Measurements from ENCODE around the gene MDH2. TPM values are rescaled to one million over a fixed set of nuclear protein-coding genes. Genes with fewer than 3 reads are reported as not detected.

Gene MDH2
- total RNA-seq: 29.5 and 49.4 TPM in 2 replicates
- polyA plus RNA-seq: 90.7 and 131 TPM in 2 replicates
- 155 and 206 TPM in 2 replicates for polyA plus RNA-seq (2012)
- 313 and 535 TPM in 2 replicates for polyA minus RNA-seq (ENCODE audit: low replicate concordance)

GRCh38 chr7:76047811-76048667 is at the start of gene MDH2, which contains the start of gene STYXL1:
MDH2 (plus strand) TSS chr7:76048106; CDS start chr7:76048161, 55 bp downstream.
STYXL1 (minus strand) TSS chr7:76048000; CDS start chr7:76030523, 17,477 bp downstream.
- peaks cover 5% of the 10 kb centered on the region for H3K4me1 ChIP-seq (ENCODE audit: control insufficient read depth, extremely low read depth, insufficient read depth, low read length)
- peak within 1 kb of the TSS; percentile 94 for H3K27ac ChIP-seq (ENCODE audit: insufficient read depth, low read length)
- peak within 1 kb of the TSS; percentile 84 to 96 (median 94) for H3K4me3 ChIP-seq (replicated peaks in 1 of 4; ENCODE audit: control extremely low read depth in 1 of 4, insufficient read depth in 1 of 4, low read depth in 3 of 4, low read length in 4 of 4)
- H3K9me3 ChIP-seq (ENCODE audit: control insufficient read depth, insufficient read depth, low read depth, low read length): no peaks in the 10 kb centered on the region
- peak within 1 kb of the TSS; percentile 79 for H3K4me2 ChIP-seq (ENCODE audit: extremely low read depth, insufficient read depth, low read length)
- peak within 1 kb of the TSS; percentile 97 for H3K9ac ChIP-seq (ENCODE audit: insufficient read depth, low read length)
- H3K79me2 ChIP-seq (ENCODE audit: control insufficient read depth, insufficient read depth, low read length): peaks cover 67% of the 10 kb centered on the region
- no peaks in the 10 kb centered on the region for H4K20me1 ChIP-seq (ENCODE audit: control insufficient read depth, extremely low read depth, insufficient read depth, low read length)
- TF ChIP-seq CTCF (conservative IDR thresholded peaks at IDR 0.05 in 1 of 2, IDR thresholded peaks at IDR 0.05 in 1 of 2; ENCODE audit: low read depth in 1 of 2, low read length in 2 of 2) (no peak), EZH2 (IDR thresholded peaks at IDR 0.05; ENCODE audit: low read length, missing control alignments) (no peak)
- peak within 1 kb of the TSS; percentile 74 for H2AFZ ChIP-seq (ENCODE audit: low read length)
- DNase-seq (ENCODE audit: low read depth in 2 of 2): peak; percentile 93 to 95
- H3K36me3 ChIP-seq (ENCODE audit: control insufficient read depth, insufficient read depth, low read length): peaks cover 5% of the 10 kb centered on the region
- H3K27me3 ChIP-seq (ENCODE audit: control insufficient read depth, insufficient read depth, low read length): no peaks in the 10 kb centered on the region

- Histone ChIP-seq H4K20me1 (ENCODE audit: control insufficient read depth, extremely low read depth, insufficient read depth, low read length) (no peaks in the 10 kb centered on the region), H3K79me2 (ENCODE audit: control insufficient read depth, insufficient read depth, low read length) (no peaks in the 10 kb centered on the region), H2AFZ (ENCODE audit: low read length) (no peak overlapping the region), H3K27ac (ENCODE audit: insufficient read depth, low read length) (no peak overlapping the region), H3K36me3 (ENCODE audit: control insufficient read depth, insufficient read depth, low read length) (peaks cover 16% of the 10 kb centered on the region), H3K9me3 (ENCODE audit: control insufficient read depth, insufficient read depth, low read depth, low read length) (no peaks in the 10 kb centered on the region), H3K4me2 (ENCODE audit: extremely low read depth, insufficient read depth, low read length) (no peak overlapping the region), H3K9ac (ENCODE audit: insufficient read depth, low read length) (no peak overlapping the region), H3K27me3 (ENCODE audit: control insufficient read depth, insufficient read depth, low read length) (no peaks in the 10 kb centered on the region), H3K4me1 (ENCODE audit: control insufficient read depth, extremely low read depth, insufficient read depth, low read length) (no peaks in the 10 kb centered on the region), H3K4me3 (replicated peaks in 1 of 4; ENCODE audit: control extremely low read depth in 1 of 4, insufficient read depth in 1 of 4, low read depth in 3 of 4, low read length in 4 of 4) (no peak overlapping the region)
- TF ChIP-seq CTCF (conservative IDR thresholded peaks at IDR 0.05 in 1 of 2, IDR thresholded peaks at IDR 0.05 in 1 of 2; ENCODE audit: low read depth in 1 of 2, low read length in 2 of 2) (no peak), EZH2 (IDR thresholded peaks at IDR 0.05; ENCODE audit: low read length, missing control alignments) (no peak)
- DNase-seq (ENCODE audit: low read depth in 2 of 2): no peak
Observed at GRCh38 chr7:76000566-76000965, 47.3 kb upstream of the MDH2 start.

GRCh38 chr7:76002139-76002538 is 45.8 kb upstream of the MDH2 start:
- H3K9ac ChIP-seq (ENCODE audit: insufficient read depth, low read length): no peak overlapping the region
- H2AFZ ChIP-seq (ENCODE audit: low read length): no peak overlapping the region
- no peak for DNase-seq (ENCODE audit: low read depth in 2 of 2)
- H3K4me2 ChIP-seq (ENCODE audit: extremely low read depth, insufficient read depth, low read length): no peak overlapping the region
- H3K27ac ChIP-seq (ENCODE audit: insufficient read depth, low read length): no peak overlapping the region
- H3K4me1 ChIP-seq (ENCODE audit: control insufficient read depth, extremely low read depth, insufficient read depth, low read length): no peaks in the 10 kb centered on the region
- H3K79me2 ChIP-seq (ENCODE audit: control insufficient read depth, insufficient read depth, low read length): no peaks in the 10 kb centered on the region
- peaks cover 11% of the 10 kb centered on the region for H3K36me3 ChIP-seq (ENCODE audit: control insufficient read depth, insufficient read depth, low read length)
- no peaks in the 10 kb centered on the region for H3K9me3 ChIP-seq (ENCODE audit: control insufficient read depth, insufficient read depth, low read depth, low read length)
- H4K20me1 ChIP-seq (ENCODE audit: control insufficient read depth, extremely low read depth, insufficient read depth, low read length): no peaks in the 10 kb centered on the region
- no peak overlapping the region for H3K4me3 ChIP-seq (replicated peaks in 1 of 4; ENCODE audit: control extremely low read depth in 1 of 4, insufficient read depth in 1 of 4, low read depth in 3 of 4, low read length in 4 of 4)
- no peak for TF ChIP-seq EZH2 (IDR thresholded peaks at IDR 0.05; ENCODE audit: low read length, missing control alignments)
- TF ChIP-seq CTCF (conservative IDR thresholded peaks at IDR 0.05 in 1 of 2, IDR thresholded peaks at IDR 0.05 in 1 of 2; ENCODE audit: low read depth in 1 of 2, low read length in 2 of 2): no peak
- no peaks in the 10 kb centered on the region for H3K27me3 ChIP-seq (ENCODE audit: control insufficient read depth, insufficient read depth, low read length)

All from fibroblast of lung (primary cell).